DOHH2 (cell line): ENCODE data around the gene WEE1.
A peak's percentile ranks its signal among the peaks of the same experiment; 100 is the strongest.

ENCODE experiments used
- H3F3A ChIP-seq: fragments of 200-600 bp; sonication (generic), shearing (Covaris generic); 2 replicates; pipeline ENCODE4 v1.6.0; 2016; ENCODE audit warnings: antibody characterized with exemption, mild to moderate bottlenecking; ENCODE audit not compliant: control insufficient read depth, insufficient read depth
- H3K27ac ChIP-seq: fragments of 200-600 bp; sonication (generic); 2 replicates; pipeline ENCODE4 v1.5.1; 2014; ENCODE audit warnings: low read depth, mild to moderate bottlenecking, low read length, moderate library complexity
- H3K27me3 ChIP-seq: fragments of 200-600 bp; sonication (generic); 2 replicates; pipeline ENCODE4 v1.6.1; 2014; ENCODE audit warnings: mild to moderate bottlenecking, low read length, mixed read lengths; ENCODE audit not compliant: control insufficient read depth
- H3K36me3 ChIP-seq: fragments of 200-600 bp; sonication (generic); 2 replicates; pipeline ENCODE4 v1.6.1; 2014; ENCODE audit warnings: mild to moderate bottlenecking, low read length, moderate library complexity, mixed read lengths; ENCODE audit not compliant: control insufficient read depth
- H3K4me1 ChIP-seq: fragments of 200-600 bp; sonication (generic); 2 replicates; pipeline ENCODE4 v1.6.1; 2014; ENCODE audit warnings: mild to moderate bottlenecking, low read length, mixed read lengths; ENCODE audit not compliant: control insufficient read depth
- H3K4me2 ChIP-seq: fragments of 200-600 bp; sonication (generic); 2 replicates; pipeline ENCODE4 v1.6.0; 2014; ENCODE audit warnings: mild to moderate bottlenecking, low read length, moderate library complexity
- H3K4me3 ChIP-seq: fragments of 200-600 bp; sonication (generic); 2 replicates; pipeline ENCODE4 v1.5.1; 2014; ENCODE audit warnings: mild to moderate bottlenecking, low read length, mixed read lengths
- H3K79me2 ChIP-seq: fragments of 200-600 bp; sonication (generic); 2 replicates; pipeline ENCODE4 v1.6.1; 2014; ENCODE audit warnings: mild to moderate bottlenecking, low read length, mixed read lengths; ENCODE audit not compliant: control insufficient read depth
- H3K9me2 ChIP-seq: fragments of 200-600 bp; sonication (generic); replicated peaks from 2 replicates; pipeline ENCODE4 v1.6.1; 2014; ENCODE audit warnings: mild to moderate bottlenecking, low read length, mixed read lengths; ENCODE audit not compliant: control insufficient read depth
- H3K9me3 ChIP-seq: fragments of 200-600 bp; sonication (generic); 2 replicates; pipeline ENCODE4 v1.6.1; 2014; ENCODE audit warnings: antibody characterized with exemption, low read length, mixed read lengths; ENCODE audit not compliant: control insufficient read depth, insufficient read depth
- H4K20me1 ChIP-seq: fragments of 200-600 bp; sonication (generic); 2 replicates; pipeline ENCODE4 v1.6.0; 2014; ENCODE audit warnings: low read depth, mild to moderate bottlenecking, antibody characterized with exemption, low read length, moderate library complexity; ENCODE audit not compliant: control insufficient read depth, insufficient read depth
- CTCF ChIP-seq: fragments of 200-600 bp; sonication (generic); IDR thresholded peaks from one replicate; pipeline ENCODE4 v1.5.1; 2014; ENCODE audit warnings: antibody characterized with exemption, mild to moderate bottlenecking, low read depth, low read length; ENCODE audit not compliant: poor library complexity, severe bottlenecking
- EZH2phosphoT487 ChIP-seq: fragments of 200-600 bp; sonication (generic); IDR thresholded peaks from 2 replicates; pipeline ENCODE4 v1.6.1; 2017; ENCODE audit warnings: borderline replicate concordance, mild to moderate bottlenecking, antibody characterized with exemption, low read length, moderate library complexity, mixed read lengths

The WEE1 gene

GRCh38 chr11:9604134-9604533 lies 30.7 kb downstream of the WEE1 start:
- Histone ChIP-seq H3K27ac (peak overlapping the region; percentile 95), H3K4me2 (peak overlapping the region; percentile 53), H3K9me2 (no peaks in the 10 kb centered on the region), H3K4me1 (peaks cover 96% of the 10 kb centered on the region), H3K27me3 (no peaks in the 10 kb centered on the region), H4K20me1 (no peaks in the 10 kb centered on the region), H3F3A (peaks cover 54% of the 10 kb centered on the region), H3K9me3 (no peaks in the 10 kb centered on the region), H3K4me3 (peak overlapping the region; percentile 28; the same call in 1 of the 2 replicates), H3K79me2 (peaks cover 20% of the 10 kb centered on the region), H3K36me3 (peaks cover 4% of the 10 kb centered on the region)
- TF ChIP-seq CTCF (no peak), EZH2phosphoT487 (no peak)

GRCh38 chr11:9605742-9606141 lies 32.3 kb downstream of the WEE1 start:
- H3K27me3 ChIP-seq, result no peaks in the 10 kb centered on the region
- peak overlapping the region; percentile 59 for H3K4me3 ChIP-seq
- no peaks in the 10 kb centered on the region for H3K9me2 ChIP-seq
- H3K4me2 ChIP-seq, result peak overlapping the region; percentile 82
- H3F3A ChIP-seq, result peaks cover 56% of the 10 kb centered on the region
- peak overlapping the region; percentile 95 for H3K27ac ChIP-seq
- no peaks in the 10 kb centered on the region for H4K20me1 ChIP-seq
- H3K4me1 ChIP-seq, result peaks cover 99% of the 10 kb centered on the region
- TF ChIP-seq EZH2phosphoT487 (no peak), CTCF (no peak)
- H3K79me2 ChIP-seq, result peaks cover 18% of the 10 kb centered on the region; the same call in 1 of the 2 replicates
- peaks cover 4% of the 10 kb centered on the region for H3K36me3 ChIP-seq
- no peaks in the 10 kb centered on the region for H3K9me3 ChIP-seq

GRCh38 chr11:9606809-9607510 lies 33.5 kb downstream of the WEE1 start:
- TF ChIP-seq EZH2phosphoT487, result no peak
- TF ChIP-seq CTCF, result peak; percentile 54

More at GRCh38 chr11:9606809-9607510, 33.5 kb downstream of the WEE1 start:
- H3K36me3 ChIP-seq, result no peaks in the 10 kb centered on the region
- peaks cover 99% of the 10 kb centered on the region for H3K4me1 ChIP-seq
- H3K27ac ChIP-seq, result peak overlapping the region; percentile 98
- H3K9me3 ChIP-seq, result no peaks in the 10 kb centered on the region
- H3K4me3 ChIP-seq, result peak overlapping the region; percentile 26; the same call in 1 of the 2 replicates
- H3K4me2 ChIP-seq, result peak overlapping the region; percentile 85
- peaks cover 58% of the 10 kb centered on the region for H3F3A ChIP-seq
- H4K20me1 ChIP-seq, result no peaks in the 10 kb centered on the region
- H3K9me2 ChIP-seq, result no peaks in the 10 kb centered on the region
- H3K79me2 ChIP-seq, result peaks cover 13% of the 10 kb centered on the region; the same call in 1 of the 2 replicates
- no peaks in the 10 kb centered on the region for H3K27me3 ChIP-seq
